HG03342 (cell line): Measurements from ENCODE around the gene DLGAP4.
"Not testable (repeated sequence)": the region's sequence is repeated elsewhere in the genome, so short reads cannot be mapped to it uniquely, and the experiment has no call there.

Experiments
- ATAC-seq: cut with Tn5 transposase; IDR thresholded peaks from one replicate; pipeline ENCODE4 v1.9.1; 2021; ENCODE audit warnings: mild to moderate bottlenecking, moderate library complexity; ENCODE audit not compliant: unreplicated experiment

The DLGAP4 gene

GRCh38 chr20:36547186-36548005 is 241.3 kb downstream of the DLGAP4 start:
- no peak for ATAC-seq

DNA sequence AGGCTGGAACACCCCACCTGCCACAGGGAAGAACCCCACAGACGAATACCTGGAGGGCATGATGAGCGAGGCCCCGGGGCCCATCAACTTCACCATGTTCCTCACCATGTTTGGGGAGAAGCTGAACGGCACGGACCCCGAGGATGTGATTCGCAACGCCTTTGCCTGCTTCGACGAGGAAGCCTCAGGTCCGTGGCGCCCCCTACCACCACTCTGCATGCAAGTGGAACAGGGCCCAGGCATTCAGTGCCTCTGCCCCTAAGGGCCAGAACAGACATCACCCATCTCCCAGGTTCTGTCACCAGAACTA is 241.8 kb downstream of the DLGAP4 start:
- no peak for ATAC-seq

GRCh38 chr20:36548704-36549627 is 242.8 kb downstream of the DLGAP4 start:
- ATAC-seq = no peak

GRCh38 chr20:36549628-36549941 is 243.4 kb downstream of the DLGAP4 start:
- no peak for ATAC-seq

- no peak for ATAC-seq
Measured at GRCh38 chr20:36549942-36550789, 244.0 kb downstream of the DLGAP4 start.

DNA sequence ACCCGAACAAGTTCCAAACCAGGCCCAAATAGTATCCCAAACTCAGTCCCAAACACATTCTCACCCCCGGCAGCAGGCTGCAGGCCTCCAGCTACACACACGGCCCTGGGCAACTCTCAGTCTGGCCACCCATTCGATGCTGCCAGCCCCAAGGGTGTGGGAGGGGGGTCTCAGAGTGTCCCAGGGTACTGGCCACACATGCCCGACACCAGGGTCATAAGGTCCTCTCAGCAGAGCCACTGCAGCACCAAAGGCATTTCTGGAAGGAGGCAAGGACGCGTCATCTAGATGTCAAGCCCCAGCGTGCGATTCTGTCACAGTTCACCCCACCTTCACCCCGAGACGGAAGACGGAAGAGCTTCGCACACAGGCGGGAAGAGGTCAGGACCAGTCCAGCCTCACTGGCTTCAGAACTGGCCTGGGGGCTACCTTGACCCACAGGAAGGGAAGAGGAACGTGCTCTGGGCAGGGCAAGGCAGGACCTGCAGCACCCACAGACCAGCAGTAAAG is 244.7 kb downstream of the DLGAP4 start:
- ATAC-seq = no peak

DNA sequence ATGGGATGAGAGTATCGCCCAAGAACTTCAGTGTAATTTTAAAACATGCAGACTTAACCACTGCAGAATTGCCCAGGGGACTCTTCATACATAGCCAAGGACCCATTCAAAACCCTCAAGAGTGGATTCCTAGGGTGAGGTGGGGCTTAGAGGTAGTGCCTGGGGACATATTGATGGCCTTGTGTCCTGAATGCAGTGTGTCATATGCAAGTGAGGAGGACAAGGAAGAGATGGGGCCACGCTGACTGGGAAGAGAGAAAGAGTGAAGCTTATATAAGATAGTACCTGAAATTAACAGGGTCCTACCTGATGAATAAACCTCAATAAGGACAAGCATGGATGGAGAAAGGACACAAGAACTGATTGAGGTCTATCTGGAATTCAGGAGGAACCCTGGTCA is 249.1 kb downstream of the DLGAP4 start:
- no peak for ATAC-seq

GRCh38 chr20:36562724-36563123 is 256.6 kb downstream of the DLGAP4 start:
- ATAC-seq = no peak

DNA sequence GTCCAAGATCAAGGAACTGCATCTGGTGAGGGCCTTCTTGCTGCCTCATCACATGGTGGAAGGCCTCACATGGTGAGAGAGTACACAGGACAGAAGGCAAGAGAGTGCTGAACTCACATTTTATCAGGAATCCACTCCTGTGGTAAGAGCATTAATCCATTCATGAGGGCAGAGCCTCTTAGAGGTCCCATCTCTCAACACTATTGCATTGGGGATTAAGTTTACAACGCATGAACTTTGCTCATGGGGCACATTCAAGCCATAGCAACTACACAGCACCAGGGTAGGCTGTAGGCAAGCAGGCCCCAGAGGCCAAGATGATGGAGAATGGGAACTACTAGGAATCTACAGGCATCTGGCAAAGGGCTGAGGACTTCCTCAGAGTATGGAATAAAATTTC is 257.2 kb downstream of the DLGAP4 start:
- ATAC-seq = no peak

GRCh38 chr20:36564078-36564725 is 258.1 kb downstream of the DLGAP4 start:
- ATAC-seq = not testable (repeated sequence)

GRCh38 chr20:36564726-36565121 is 258.6 kb downstream of the DLGAP4 start:
- not testable (repeated sequence) for ATAC-seq

GRCh38 chr20:36565520-36565919 is 259.4 kb downstream of the DLGAP4 start:
- no peak for ATAC-seq

- no peak for ATAC-seq
Measured at GRCh38 chr20:36569847-36570429, 263.8 kb downstream of the DLGAP4 start.

DNA sequence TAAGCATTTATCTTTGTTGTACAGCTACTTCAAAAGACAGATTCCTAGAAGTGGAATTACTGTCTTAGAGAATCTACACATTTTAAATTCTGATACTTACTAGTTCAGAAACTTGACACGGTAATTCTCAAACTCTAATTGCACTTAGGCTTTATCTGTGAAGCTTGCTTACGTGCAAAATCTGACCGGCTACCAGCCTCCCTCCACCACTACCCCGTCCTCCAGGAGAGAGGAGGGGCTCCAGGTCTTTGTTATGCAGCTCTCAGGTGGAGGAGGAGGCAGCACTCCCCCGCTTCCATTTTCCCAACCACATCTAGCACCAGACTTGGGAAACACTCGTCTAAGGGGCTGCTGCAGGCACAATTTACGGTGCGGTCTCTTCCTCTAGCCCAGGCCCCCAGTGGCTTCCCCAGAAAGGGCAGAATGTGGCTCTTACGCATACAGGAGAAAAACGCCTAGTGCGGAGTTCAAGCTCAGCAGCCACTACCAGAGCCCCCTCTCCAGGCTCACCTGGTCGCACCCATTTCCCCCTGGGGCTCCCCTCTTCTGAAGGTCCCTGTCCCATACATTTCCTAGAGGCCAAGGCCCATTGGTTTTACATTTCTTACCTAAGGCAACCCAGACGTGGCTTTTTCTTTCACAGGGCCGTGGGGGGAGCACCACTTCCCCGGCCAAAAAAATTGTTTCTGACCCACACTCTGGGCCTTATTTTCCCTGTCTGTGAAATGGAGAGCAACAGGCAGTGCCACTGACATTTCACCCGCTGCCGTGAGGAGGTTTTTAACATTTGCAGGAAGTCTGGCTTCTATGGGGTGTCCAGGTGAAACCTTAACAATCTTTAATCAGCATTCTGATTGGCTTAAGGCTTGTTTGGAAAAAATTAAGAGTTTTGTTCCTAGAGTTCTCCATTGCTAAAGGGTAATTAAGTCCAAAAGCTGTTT is 265.7 kb downstream of the DLGAP4 start:
- no peak for ATAC-seq

DNA sequence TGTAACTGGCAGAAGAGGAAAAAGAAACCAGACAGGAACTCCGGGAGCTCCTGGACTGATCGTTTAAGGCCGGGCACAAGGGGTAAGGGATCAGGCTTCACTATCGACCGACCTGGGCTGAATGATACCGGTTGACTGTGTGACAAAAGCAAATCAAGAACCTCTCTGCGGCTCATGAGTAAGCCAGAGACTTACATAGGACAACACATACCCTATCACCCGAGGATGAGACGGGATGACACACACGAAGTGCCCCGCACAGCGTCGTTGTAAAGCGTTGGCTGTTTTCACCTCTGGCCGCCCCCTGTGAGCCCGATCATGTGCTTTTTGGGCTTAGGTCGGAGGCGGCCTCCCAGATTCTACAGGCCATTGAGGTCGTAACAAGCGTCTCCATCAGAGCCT is 266.6 kb downstream of the DLGAP4 start:
- no peak for ATAC-seq

- ATAC-seq = peak; percentile 60
Measured at GRCh38 chr20:36573103-36573797, 267.1 kb downstream of the DLGAP4 start, which contains the start of gene TGIF2. TSS of gene TGIF2 (plus strand) at chr20:36573597. CDS start at chr20:36578775, 5,178 bp downstream.

GRCh38 chr20:36573798-36574365 is 267.7 kb downstream of the DLGAP4 start:
- no peak for ATAC-seq
